Activated naive CD4-positive, alpha-beta T cell (primary cell): ENCODE measurements around the gene ZMIZ1.

Experiments
- DNase-seq, 4 experiments: peaks; one replicate each; lab custom pipeline; 2025; lab: John Stamatoyannopoulos, UW

The ZMIZ1 gene

DNA sequence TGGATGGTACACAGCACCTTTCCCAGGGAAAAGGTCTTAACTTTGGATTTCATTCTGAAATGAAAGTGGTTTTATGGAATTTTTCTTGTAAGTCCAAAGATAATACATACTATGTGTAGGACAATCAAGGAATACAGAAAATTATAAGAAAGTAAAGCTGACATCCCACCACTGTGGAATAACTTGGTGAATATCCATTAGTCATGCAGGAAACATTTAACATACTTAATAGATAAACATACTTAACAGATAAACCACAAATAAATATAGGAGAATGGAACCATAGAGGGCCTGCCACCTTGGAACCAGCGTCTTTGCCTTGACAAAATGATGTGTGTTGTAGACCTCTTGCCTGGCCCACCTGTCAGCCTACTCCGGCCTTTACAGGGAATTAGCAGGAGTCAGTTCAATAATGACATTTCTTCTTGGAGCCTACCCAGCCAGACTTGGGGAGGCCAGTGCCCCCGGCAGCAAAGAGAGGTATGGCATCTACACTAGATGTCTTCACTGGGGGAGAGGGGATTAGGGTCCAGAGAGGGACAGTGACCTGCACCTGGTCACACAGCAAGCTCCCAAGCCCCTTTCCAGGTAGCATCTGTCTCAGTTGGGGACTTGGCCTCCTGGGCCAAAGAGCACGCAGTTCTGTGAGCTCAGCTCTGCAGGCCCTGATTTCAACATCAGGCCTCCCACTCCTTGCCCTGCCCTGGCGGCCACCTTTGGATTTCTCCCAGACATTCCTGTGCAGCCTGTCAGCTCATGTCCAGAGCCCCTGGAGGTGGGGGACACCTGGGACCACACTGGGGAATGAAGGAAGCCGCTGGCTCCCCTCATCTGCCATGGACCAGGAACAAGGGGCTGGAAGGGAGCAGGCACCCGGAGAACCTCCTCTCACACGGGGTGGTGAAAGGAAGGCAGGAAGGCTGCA is 165.9 kb downstream of the ZMIZ1 start:
- DNase-seq: no peak

DNA sequence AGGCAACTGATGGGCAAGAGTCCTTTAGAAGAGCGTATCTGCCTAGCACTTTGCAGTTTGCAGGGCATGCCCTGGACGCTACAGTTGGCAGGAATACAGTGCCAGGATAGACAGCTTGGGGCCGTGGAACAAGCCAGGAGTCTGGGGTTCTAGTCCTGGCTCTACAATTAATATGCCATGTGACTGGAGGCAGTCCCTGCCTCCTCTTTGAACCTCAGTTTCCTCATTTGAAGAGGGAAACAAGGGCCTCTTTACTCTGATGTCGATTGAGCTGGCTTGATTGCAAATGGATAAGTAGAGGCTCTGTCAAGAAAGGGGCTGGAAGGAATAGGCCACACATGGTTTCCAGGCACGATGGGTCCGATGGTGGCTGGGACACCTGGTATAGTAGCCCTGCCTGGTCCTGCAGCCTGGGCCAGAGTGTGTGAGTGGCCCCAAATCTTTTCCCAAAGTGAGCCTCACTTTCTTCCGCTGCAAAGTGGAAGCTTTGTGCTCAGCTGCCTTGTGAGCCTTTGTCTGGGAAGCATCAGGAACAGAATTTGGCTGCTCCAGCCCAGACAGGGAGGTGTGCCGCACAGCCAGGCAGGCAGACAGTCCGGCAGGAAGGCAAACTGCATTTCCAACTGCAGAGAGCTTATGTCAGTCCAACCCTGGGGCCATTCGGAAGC is 167.1 kb downstream of the ZMIZ1 start:
- no peak for DNase-seq

DNA sequence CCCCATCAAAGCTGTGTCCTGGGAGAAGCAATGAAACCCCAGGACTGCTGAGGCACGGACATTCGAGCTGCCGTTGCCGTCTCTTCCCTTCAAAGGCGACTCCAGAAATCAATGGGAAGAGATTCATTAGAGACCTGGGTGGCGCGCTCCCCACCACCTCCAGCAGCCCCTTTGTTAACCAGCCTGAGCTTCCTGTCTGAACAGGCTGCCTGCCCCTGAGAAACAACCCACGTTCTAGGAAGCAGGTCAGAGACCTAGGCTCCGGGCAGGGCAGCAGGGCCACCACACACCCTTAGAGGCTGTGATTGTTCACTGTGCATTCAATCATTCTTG is 167.6 kb downstream of the ZMIZ1 start:
- no peak for DNase-seq

DNA sequence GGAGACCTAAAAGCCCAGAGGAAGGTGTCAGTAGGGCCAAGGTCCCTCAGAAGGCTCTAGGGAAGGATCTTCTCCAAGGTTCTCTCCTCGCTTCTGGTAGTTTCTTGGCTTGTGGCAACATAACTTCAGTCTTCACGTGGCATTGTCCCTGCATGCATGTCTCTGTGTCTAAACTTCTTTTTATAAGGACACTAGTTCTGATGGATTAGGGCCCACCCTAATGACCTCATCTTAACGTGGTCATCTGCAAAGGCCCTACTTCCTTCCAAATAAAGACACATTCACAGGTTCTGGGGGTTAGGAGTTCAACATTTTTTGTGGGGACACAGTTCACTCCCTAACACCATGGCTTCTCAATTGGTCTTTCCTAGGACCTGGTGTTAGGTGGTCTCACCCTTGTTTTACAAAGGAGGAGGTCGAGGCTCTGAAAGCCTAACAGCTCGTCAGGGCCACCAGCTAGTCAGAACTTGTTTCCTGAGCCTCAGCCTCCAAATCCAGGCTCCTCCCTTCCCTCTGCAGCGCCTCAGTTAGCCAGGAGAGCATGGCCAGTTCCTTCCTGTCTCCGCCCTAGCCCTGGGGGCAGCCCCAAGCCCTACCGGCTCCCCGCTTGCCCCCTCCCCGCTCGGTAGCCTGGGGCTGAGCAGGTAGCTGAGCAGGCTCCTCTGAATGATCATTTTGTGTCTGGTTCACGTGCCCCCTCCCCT is 168.8 kb downstream of the ZMIZ1 start:
- DNase-seq: no peak

DNA sequence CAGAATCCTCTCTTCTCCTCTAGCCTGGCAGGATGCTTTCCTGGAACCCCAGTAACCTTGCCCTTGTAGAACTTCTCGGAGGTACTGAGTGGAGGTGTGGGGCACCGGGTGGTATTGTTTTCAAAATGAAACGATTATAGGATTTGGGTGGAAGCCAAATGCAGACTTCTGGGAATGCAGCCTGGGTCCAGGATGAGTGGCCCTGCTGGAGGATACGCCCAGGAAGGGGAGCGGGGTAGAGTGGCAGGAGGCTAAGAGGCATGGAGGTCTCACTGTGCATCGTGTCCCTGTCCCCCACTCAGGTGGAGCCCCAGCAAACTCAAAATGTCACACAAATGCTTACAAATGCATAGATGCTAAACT is 169.4 kb downstream of the ZMIZ1 start:
- no peak for DNase-seq

DNA sequence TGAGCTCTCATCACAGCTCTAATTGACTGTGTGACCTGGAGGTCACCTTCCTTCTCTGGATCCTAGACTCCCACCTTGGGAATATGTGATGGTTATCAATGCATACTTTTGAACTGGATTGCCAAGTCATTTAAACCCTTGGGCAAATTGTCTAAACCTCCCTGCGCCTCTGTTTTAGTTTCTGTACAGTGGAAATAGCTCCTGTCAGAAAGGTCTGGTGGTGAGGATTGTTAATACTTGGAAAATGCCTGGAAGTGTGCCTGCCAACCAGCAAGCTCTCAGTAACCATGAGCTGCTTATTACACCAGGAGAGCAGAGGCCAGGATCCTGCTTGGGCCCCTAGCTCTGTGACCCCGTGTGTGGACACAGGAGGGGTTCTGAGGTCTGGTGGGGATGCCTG is 169.8 kb downstream of the ZMIZ1 start:
- DNase-seq: no peak

DNA sequence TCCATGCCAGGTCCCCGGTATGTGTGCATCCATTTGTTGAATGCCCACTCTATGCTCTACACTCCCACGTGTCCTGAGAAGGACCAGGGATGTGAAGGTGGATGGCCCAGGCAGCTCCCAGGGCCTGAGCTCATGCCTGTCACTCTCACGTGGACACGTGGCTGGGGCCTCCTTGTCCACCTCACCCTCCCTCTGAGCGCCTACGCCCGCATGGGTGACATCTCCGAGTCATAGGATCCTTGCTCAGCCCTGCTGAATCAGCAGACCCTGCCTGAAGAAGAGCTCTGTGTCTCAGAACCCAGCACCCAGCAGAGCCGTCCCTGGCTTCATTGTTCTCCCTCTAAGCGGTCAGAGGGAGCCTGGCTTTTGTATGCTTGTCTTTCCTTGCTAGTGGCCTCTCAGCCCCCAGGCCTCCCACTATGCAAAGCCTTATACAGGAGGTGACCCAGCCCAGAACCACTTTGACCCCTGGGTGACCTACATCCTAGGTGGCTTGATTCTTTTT is 170.6 kb downstream of the ZMIZ1 start:
- DNase-seq: no peak

DNA sequence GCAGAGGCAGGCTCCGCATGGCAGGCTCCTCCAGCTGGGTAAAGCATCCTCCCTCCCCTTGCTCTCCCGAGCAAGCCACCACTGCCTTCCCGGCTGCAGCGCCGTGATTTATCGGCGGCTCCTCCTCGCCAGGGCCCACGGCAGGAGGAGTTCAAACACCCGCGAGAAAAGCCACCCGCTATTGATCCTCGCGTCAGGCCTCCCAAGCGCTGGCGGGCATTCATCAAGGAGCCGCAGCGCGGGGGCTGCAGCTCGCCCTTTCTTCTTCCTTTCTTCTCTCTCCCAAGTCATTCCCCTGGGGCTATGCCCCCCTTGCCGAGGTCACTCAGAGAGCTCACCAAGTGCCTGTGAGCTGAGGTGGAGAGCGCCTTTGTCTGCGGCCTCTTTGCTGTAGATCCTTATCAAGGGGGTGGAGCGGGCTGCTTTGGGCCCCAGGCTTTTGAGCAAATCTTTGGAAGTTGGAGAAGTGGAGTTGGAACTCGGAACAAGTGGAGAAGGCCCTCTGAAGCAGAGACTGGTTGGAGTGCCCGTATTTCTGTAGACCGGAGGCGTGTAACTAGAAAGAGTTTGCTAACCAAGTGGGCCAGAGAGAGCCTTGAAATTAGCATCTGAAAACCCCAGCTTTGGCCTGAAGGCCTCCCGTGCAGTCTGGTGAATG is 171.3 kb downstream of the ZMIZ1 start:
- no peak for DNase-seq

DNA sequence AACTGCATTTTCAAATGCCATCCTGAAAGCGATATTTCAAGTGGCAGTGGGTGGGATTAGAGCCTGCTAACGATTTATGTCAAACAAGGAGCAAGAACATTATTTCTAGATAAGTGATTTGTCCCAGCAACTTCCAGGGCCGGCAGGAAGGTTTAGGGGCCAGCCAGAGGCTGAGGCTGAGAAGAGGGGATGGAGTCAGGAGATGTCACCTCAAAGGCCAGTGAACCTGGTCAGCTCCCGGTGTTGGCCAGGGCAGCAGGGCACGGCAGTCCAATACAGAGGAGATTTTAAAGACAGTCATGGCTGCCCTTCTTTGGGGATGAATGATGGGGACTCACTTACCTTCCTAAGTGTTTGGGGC is 172.8 kb downstream of the ZMIZ1 start:
- no peak for DNase-seq

DNA sequence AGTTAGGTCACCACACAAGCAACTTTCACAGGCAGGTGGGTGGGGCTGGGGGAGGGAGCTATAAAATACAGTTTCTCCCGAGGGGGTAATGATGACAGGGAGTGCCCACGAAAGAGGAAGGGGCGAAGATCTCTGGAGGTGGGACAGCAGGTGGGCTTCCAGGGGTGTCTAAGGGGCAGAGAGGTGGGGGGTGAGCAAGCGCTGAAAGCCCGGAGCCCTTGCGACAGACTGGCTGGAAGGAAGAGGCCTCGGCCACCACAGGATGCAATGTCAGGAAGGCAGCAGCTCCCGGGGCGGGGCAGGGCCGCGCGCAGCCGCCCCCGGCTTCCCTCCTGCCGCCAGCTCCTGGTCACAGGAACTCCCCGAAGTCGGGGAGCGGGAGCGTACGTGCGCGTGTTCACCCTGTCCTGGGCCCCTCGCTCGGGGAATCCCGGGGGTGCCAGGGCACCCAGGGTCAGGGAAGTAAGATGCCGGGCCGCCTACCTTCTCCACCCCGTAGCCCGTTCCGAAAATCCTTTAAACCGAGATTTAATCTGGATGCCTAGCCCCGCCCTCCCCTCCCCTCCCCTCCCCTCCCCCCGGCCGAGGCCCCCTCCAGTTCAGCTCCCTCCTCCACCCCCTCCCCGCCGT is 173.3 kb downstream of the ZMIZ1 start:
- no peak for DNase-seq

DNA sequence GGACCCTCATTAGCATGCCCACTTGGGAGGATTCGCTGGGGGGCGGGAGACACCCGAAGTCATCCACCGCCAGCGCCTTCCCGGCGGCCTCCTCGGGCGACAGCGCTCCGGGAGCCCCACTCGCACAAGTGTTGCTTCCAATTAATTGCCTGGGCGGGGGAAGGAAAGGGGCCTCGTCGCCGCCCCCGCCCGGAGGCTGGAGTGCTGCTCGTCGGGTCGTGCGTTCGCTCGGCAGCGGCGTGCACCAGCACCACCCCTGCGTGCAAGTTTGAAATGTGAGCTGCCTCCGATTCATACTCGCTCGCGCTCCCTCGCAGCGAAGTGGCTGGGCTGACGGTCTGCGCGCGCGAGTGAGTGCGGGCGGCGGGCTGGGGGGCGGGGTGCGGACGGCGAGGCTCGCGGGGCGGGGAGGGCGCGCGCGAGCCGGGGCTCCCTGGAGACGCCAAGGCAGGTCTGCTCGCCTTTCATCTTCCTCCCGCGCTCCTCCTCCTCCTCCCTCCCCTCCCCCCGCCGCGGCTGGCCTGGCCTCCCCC is 173.9 kb downstream of the ZMIZ1 start:
- peak in 2 of 4 experiments; percentile 15 to 21 for DNase-seq

DNA sequence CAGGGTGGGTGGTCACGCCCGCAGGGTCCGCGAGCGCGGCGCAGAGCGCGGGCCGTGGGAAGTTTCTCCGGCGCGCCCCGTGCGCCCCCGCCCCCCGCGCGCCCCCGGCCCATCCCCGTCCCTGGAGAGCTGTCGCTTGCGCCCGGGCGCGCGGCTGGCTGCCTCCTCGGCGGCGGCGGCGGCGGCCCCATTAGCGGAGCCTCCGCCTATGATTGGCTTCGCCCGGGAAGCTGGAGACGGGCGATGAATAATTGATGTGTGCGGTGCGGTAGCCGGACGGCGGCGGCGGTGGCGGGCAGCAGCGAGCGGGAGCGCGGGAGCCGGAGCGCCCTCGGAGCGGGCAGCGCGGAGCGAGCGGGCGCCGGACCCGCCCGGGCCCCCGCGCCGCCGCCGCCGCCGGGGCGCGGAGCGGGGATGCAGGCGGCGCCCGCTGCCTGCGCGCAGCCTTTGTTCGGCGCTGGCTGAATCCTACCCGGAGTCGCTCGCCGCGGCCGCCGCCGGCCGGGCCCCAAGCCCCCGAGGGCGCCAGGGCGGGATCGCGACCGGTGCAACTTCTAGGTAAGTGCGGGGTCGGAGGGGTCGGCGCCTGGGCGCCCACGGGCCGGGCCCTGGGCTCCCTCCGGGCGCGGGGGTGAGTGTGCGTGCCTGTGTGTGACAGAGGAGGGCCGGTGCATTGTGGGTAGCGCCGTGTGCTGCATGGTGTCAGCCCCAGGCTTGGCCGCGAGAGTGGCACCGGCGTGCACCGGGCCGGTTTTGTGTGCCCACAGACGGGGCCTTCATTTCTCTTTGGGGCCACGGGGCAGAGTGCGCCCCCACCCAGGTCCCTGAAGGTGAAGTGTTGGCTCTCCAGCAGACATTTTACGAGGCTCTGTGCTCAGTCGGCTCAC is 174.7 kb downstream of the ZMIZ1 start:
- peak in 3 of 4 experiments; percentile 16 to 36 (median 31) for DNase-seq

DNA sequence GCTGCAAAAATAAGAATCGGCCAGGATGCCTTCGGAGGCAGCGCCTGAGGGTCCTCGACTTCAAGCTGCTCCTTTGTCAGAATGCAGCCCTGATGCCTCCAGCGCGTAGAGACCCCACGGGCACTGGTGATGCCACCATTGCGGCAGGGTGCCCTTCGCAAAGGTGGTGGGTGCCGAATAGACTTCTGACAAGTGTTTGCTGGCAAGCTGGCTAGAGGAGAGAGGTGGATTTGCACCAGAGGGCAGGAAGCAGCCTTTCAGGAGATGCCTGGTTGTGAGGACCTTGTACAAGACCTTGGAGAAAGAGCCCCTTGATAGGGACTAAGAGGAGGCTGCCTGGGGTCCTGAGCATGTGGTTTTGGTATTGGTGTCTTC is 175.3 kb downstream of the ZMIZ1 start:
- DNase-seq: no peak

DNA sequence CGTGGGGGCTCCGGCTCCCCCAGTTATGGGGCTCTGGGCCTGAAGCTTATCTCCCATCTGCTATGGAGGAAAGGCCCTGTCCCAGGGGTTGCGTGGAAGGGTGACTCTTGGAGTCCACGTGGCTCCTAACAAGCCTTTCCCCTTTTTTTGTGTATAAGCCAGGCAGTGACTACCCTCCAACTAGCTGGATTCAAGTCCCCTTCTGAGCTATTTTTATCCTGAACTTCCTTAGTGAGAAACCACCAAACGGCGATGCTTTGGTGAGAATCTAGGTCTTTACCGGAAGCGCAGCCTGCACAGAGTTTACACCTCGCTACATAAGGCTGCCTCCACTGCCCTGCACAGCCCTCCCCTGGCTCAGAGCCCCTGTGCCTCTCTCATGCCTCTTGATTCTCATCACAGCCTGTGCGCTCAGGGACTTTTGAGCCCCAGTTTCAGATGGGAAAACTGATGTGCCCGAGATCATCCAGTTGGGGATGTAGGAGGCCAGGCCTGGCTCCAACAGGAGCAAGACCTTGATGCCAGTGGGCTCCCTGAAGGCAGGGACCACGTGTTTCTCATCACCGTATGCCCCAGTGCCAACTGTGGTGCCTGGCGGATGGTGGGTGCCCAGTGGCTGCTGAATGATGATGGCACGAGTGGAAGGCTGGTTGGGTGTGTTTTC is 176.2 kb downstream of the ZMIZ1 start:
- DNase-seq: no peak

DNA sequence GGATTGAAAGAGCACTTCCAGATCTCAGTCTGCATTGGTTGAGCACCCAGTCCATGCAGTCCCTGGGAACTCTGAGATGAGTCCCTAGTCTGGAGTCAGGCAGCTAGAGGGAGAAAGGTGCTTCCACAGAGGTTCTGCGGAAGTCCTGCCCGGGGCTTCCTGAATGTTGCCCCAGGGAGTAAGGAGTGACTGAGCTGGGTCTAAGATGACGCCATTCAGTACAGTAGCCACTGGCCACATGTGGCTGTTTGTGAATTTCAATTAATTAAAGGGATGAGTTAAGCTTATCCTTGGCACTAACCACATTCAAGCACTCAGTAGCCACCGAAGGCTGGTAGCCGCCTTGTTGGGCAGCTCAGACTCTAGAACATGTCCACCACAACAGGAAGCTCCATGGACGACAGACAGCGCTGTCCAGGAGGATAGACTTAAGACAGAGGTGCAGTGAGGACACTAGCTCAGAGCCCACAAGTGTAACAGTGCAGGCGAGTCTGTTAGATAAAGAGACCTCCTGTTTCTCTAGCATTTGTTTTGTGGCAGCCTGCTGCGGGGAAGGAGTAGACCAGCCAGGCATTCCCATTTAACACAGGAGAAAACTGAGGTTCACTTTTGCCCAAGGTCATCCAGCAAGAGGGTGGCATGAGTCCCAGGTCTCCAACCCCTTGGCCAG is 176.9 kb downstream of the ZMIZ1 start:
- no peak for DNase-seq

DNA sequence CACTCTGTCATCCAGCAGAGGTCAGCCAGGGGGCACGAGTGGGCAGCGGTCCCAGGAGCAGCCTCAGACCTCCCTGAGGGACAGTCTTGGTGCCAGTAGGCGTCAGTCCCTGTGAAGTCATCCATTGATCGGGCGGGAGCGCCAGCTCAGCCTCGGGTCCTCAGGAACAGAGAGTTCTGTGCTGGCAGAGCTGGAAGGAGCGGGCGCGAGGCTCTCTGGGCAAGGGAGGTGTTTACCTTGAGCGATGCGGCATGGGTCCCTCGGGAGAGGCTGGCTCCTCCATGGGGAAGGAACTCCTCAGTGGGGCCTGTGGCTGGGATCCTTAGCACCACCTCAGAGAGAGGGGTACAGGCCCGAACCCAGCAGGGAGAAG is 177.4 kb downstream of the ZMIZ1 start:
- DNase-seq: no peak

DNA sequence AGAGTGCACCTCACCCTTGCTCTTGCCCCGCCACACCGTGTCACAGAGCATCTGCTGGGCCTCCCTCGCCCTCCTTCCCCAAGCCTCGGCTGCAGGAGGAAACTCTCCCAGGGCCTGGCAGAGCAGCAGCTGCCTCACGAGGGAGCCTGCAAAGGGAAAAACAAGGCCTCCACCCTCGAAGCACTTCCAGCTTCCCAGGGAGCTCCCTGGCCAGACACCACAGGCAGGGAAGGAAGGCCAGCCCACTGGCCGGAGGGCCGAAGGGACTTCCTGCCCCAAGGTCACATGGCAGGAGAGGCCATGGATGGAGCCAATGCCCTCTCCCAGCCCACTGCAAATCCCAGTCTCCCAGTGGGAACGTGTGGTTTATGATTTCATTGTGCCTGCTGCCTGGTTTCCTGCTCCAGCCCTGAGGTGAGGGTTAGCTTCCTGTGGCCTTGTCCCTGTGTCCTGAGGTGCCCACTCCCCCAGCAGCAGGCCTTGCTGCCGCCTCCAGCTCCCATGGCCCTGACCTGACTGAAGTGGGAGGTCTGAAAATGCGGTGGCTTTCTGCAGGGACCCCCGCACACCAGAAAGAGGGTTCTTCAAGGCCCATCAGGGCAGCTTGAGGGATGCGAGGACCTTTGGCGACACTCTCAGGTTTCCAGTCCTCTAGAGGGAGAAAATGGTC is 178.0 kb downstream of the ZMIZ1 start:
- DNase-seq: no peak

DNA sequence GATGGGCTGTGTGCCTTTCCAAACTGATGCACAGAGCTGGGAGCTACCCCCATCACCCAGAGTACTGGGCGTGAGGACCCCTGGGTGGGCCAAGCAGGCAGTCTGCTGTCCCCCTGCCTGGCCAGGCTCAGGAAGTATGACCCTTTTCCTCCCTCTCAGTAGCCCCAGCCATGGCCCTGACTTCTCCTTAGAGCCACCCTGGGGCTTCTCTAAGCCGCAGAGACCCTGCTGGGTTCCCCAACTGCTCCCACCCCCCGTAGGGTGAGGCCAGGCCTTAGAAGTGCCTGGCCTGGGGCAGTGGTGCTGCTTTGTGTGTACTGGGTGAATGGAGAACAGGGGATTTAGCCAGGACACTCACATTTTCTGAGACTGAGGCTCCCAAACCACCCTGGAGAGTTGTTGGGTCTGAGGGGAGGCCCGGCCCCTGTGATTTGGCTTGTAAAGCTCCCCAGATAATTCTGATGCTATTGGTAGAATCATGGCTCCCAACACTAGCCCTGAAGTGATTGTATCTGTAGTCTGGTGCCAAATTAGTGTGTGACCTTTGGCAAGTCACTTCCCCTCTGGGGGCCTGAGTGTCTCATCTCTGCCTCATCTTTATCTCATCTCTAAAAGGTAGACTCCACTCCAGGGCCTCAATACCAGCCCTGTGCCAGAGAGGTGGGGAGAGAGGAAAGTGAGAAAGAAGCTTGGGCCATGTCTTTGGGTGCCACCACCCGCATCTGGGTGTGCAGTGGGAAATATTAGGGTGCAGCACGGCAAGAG is 178.8 kb downstream of the ZMIZ1 start:
- no peak for DNase-seq
